Adipocyte (in vitro differentiated cells): ENCODE measurements around the gene C19orf85.

Experiments used
- DNase-seq: peaks from one replicate; pipeline ENCODE4 v3.0.0-alpha.2; 2015; ENCODE audit warnings: low read depth
- H3K27me3 ChIP-seq: replicated peaks from 2 replicates; pipeline ENCODE4 v1.7.0; 2013; ENCODE audit warnings: mild to moderate bottlenecking, low read length, moderate library complexity; ENCODE audit not compliant: control insufficient read depth, insufficient read depth
- H3K36me3 ChIP-seq: 2 replicates; pipeline ENCODE4 v1.7.0; 2013; ENCODE audit warnings: low read length, mild to moderate bottlenecking, moderate library complexity; ENCODE audit not compliant: control insufficient read depth, insufficient read depth, severe bottlenecking
- H3K4me1 ChIP-seq: 2 replicates; pipeline ENCODE4 v1.7.0; 2013; ENCODE audit warnings: mild to moderate bottlenecking, low read length, moderate library complexity; ENCODE audit not compliant: control insufficient read depth, insufficient read depth
- H3K4me3 ChIP-seq: 2 replicates; pipeline ENCODE4 v1.7.0; 2013; ENCODE audit warnings: mild to moderate bottlenecking, low read length, moderate library complexity
- H3K9ac ChIP-seq: 2 replicates; pipeline ENCODE4 v1.7.0; 2013; ENCODE audit warnings: mild to moderate bottlenecking, low read length, moderate library complexity
- H3K9me3 ChIP-seq: 2 replicates; pipeline ENCODE4 v1.7.0; 2013; ENCODE audit warnings: mild to moderate bottlenecking, low read length, moderate library complexity; ENCODE audit not compliant: control insufficient read depth

C19orf85 gene

DNA sequence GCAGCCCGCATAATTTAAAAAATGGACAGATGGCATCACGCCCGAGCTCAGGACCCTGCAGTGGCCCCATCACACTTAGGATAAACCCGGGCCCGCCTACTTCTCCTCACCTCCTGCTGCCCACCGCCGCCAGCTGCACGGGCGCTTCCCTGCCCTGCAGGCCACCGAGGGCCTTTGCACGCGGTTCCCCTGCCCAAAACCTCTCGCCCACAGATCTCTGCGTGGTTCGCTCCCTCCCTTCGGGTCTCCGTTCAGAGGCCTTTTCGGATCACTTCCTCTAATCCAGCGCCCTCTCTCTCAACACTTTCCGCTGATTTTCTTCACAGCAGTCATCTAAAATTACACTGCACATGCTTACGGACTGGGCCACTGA lies 23.2 kb downstream of the C19orf85 start:
- no peaks in the 10 kb centered on the region for H3K4me1 ChIP-seq
- H3K27me3 ChIP-seq: peaks cover 69% of the 10 kb centered on the region
- no peak for DNase-seq
- H3K9me3 ChIP-seq: no peaks in the 10 kb centered on the region
- no peak overlapping the region for H3K9ac ChIP-seq
- no peak overlapping the region for H3K4me3 ChIP-seq
- H3K36me3 ChIP-seq: no peaks in the 10 kb centered on the region

DNA sequence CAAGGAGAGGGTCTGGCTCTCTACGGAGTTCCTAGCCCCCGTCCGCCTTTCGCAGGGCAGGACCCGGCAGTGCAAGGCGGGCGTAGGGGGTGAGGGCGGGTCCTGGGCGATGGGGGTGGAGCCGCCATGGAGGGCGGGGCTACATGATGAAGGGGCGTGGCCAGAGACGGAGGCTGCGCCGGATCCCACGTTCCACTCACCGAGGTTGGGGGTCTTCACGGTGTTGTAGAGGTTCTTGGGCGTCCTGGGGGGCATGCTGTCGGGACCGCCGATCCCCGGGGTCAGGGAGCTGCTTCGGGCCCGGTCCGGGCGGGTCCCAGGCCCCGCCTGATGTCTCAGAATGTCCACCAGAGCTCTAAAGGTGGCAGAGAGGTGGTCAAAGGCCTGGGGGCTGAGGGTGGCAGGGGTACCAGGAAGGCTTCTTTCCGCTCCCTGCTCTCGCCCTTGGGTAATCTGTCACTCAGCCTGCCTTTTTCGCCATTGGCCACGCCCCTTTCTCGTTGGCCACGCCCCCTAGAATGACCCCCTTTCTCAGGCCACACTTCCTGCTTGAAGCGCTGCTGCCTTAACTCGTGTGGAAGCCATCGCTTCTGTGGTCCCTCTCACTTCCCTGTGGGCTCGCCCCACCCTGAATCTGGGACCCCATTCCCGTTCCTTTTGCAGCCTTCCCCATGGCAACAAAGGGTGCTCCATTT lies 24.0 kb downstream of the C19orf85 start:
- peaks cover 66% of the 10 kb centered on the region for H3K27me3 ChIP-seq
- no peak overlapping the region for H3K9ac ChIP-seq
- no peaks in the 10 kb centered on the region for H3K4me1 ChIP-seq
- no peak for DNase-seq
- no peak overlapping the region for H3K4me3 ChIP-seq
- H3K36me3 ChIP-seq: no peaks in the 10 kb centered on the region
- H3K9me3 ChIP-seq: no peaks in the 10 kb centered on the region

DNA sequence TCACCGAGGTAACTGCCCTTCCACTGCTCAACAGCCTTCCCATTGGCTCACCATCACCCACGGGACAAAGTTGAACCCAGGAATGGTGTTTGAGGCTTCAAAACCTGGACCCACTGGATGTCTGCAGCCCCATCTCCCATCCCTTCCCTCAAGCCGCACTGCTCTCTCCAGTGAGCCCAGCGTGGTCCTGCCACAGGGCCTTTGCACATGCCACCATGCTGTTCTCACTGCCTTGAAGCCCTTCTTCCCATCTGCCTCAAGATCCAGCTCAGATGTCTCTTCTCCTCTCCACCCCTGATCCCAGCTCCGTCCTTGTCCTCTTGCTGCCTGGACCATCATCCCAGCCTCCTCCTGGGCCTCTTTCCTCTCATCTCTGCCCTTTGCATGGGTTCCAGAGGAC lies 25.5 kb downstream of the C19orf85 start:
- Histone ChIP-seq H3K4me3 (no peak overlapping the region), H3K27me3 (peaks cover 63% of the 10 kb centered on the region), H3K4me1 (no peaks in the 10 kb centered on the region), H3K36me3 (no peaks in the 10 kb centered on the region), H3K9me3 (no peaks in the 10 kb centered on the region), H3K9ac (no peak overlapping the region)
- DNase-seq: no peak

DNA sequence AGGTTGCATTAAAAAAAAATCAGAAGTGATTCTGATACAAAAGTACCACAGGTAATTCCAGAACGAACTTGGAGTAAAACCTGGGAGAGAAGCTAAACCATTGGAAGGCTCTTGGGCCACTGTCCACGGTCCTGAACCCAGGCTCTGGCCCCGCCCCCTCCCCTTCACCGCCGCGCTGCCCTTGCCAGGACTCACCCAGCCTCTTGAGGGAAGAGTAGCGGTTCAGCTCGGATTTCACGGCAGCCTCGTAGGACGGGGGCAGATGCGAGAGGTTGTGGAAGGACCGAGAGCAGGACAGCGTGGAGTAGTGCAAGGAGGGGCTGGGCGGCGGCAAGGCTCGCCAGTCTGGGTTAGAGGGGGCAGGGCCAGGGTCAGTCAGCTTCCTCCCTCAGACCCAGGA lies 27.1 kb downstream of the C19orf85 start:
- Histone ChIP-seq H3K36me3 (no peaks in the 10 kb centered on the region), H3K4me1 (no peaks in the 10 kb centered on the region), H3K9me3 (no peaks in the 10 kb centered on the region), H3K9ac (no peak overlapping the region), H3K4me3 (no peak overlapping the region), H3K27me3 (peaks cover 65% of the 10 kb centered on the region)
- DNase-seq: peak; percentile 75

DNA sequence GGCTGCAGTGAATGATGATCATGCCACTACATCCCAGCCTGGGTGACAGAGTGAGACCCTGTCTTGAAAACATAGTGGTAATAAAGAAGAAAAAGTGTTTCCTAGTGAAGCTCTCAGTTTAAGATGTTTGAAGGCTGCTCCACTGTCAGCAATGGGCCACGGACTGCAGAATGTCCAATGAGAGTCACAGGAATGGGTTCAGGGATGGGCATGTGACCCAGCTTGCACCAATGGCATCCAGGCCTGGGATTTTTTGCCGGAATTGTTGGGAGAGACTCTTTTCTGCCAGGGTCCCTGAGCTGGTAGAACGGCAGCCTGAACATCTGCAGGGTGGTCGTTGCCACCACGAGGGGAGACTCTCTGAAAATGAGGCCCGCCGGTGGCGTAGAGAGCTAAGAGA lies 27.7 kb downstream of the C19orf85 start:
- DNase-seq: no peak
- Histone ChIP-seq H3K36me3 (no peaks in the 10 kb centered on the region), H3K4me1 (no peaks in the 10 kb centered on the region), H3K27me3 (peaks cover 69% of the 10 kb centered on the region), H3K9me3 (no peaks in the 10 kb centered on the region), H3K9ac (no peak overlapping the region), H3K4me3 (no peak overlapping the region)

DNA sequence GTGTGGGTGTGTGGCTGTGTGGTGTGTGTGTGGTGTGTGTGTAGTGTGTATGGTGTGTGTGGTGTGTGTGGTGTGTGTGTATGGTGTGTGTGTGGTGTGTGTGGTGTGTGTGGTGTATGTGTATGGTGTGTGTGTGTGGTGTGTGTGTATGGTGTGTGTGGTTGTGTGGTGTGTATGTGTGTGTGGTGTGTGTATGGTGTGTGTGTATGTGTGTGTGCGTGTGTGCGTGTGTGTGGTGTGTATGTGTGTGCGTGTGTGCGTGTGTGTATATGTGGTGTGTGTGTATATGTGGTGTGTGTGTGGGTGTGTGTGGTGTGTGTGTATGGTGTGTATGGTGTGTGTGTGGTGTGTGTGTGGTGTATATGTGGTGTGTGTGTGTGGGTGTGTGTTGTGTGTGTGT lies 29.5 kb downstream of the C19orf85 start:
- Histone ChIP-seq H3K27me3 (peaks cover 69% of the 10 kb centered on the region), H3K9me3 (no peaks in the 10 kb centered on the region), H3K9ac (no peak overlapping the region), H3K4me3 (no peak overlapping the region), H3K36me3 (no peaks in the 10 kb centered on the region), H3K4me1 (no peaks in the 10 kb centered on the region)
- DNase-seq: no peak

DNA sequence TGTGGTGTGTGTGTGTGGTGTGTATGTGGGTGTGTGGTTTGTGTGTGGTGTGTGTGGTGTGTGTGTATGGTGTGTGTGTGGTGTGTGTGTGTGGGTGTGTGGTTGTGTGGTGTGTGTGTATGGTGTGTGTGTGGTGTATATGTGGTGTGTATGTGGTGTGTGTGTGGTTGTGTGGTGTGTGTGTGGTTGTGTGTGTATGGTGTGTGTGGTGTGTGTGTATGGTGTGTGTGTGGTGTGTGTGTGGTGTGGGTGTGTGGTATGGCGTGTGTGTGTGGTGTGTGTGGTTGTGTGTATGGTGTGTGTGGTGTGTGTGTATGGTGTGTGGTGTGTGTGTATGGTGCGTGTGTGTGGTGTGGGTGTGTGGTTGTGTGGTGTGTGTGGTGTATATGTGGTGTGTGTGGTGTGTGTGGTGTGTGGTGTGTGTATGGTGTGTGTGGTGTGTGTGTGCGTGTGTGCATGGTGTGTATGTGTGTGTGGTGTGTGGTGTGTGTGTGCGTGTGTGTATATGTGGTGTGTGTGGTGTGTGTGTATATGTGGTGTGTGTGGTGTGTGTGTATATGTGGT lies 30.1 kb downstream of the C19orf85 start:
- Histone ChIP-seq H3K4me3 (no peak overlapping the region), H3K9ac (no peak overlapping the region), H3K4me1 (no peaks in the 10 kb centered on the region), H3K36me3 (no peaks in the 10 kb centered on the region), H3K27me3 (peaks cover 71% of the 10 kb centered on the region), H3K9me3 (no peaks in the 10 kb centered on the region)
- no peak for DNase-seq

DNA sequence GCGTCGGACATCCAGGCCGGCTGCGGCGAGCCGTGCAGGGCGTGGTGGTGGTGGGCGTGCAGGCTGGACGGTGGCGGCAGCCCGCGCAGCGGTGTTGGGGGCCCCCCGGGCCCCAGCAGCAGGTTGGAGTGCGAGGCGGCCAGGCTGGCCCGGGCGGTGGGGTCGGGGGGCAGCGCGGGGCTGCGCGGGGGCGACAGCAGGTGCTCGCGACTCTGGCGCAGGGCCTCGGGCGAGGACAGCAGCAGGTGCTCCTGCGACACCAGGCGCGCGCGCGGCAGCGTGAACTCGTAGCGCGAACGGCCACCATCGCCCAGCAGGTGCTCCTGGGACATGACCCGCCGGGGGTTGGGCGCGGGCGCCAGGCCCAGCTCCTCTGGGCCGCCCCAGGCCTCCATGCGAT lies 31.3 kb downstream of the C19orf85 start:
- no peak for DNase-seq
- Histone ChIP-seq H3K4me3 (no peak overlapping the region), H3K9me3 (no peaks in the 10 kb centered on the region), H3K27me3 (peaks cover 65% of the 10 kb centered on the region), H3K4me1 (no peaks in the 10 kb centered on the region), H3K9ac (no peak overlapping the region), H3K36me3 (no peaks in the 10 kb centered on the region)

DNA sequence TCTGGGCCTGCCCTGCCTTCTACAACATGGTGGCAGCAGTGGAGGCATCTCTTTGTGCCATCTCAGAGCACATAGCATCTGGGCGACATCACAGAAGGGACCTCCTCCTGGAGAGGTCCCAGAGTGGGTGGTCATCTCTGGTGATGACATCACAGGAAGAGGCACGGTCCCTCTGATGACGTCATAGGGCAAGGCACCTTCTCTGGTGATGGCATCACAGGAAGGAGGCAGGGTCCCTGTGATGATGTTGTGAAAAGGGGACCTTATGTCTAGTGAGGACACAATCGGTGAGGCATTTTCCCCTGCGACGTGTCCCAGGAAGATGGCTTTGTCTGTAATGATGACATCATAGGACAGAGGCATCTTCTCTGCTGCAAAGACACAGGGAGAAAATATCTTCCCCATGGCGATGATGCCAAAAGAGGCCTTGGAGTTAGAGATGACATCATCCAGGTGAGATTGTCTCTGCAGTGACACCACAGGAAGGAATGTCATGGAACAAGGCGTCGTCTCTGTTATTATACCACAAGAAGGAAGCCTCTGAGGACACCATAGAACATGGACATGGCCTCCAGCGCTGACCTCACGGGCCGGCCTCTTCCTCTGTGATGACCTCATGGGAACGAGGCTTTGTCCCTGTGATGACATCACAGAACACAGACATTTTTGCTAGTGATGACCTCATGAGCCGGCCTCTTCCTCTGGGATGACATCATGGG lies 32.2 kb downstream of the C19orf85 start:
- Histone ChIP-seq H3K4me3 (no peak overlapping the region), H3K9me3 (no peaks in the 10 kb centered on the region), H3K27me3 (peaks cover 62% of the 10 kb centered on the region), H3K36me3 (no peaks in the 10 kb centered on the region), H3K4me1 (no peaks in the 10 kb centered on the region), H3K9ac (no peak overlapping the region)
- DNase-seq: no peak

DNA sequence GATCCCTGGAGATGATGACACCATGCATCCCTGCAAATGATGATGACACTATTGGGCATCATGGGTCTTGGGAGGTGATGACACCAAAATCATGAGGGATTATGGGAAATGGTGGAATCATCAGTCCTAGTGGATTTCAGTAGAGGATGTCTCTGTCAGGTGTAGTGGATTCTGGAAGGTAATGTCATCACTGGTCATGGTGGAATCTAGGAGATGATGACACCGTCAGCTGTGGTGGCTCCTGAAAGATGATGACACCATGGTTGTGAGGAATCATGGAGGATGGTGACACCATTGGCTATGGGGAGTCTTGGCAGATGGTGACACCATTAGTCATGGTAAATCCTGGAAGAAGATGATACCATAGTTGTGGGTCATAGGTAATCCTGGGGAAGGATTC lies 33.4 kb downstream of the C19orf85 start:
- Histone ChIP-seq H3K36me3 (no peaks in the 10 kb centered on the region), H3K9me3 (no peaks in the 10 kb centered on the region), H3K9ac (no peak overlapping the region), H3K27me3 (peaks cover 58% of the 10 kb centered on the region), H3K4me1 (no peaks in the 10 kb centered on the region), H3K4me3 (no peak overlapping the region)
- DNase-seq: no peak

DNA sequence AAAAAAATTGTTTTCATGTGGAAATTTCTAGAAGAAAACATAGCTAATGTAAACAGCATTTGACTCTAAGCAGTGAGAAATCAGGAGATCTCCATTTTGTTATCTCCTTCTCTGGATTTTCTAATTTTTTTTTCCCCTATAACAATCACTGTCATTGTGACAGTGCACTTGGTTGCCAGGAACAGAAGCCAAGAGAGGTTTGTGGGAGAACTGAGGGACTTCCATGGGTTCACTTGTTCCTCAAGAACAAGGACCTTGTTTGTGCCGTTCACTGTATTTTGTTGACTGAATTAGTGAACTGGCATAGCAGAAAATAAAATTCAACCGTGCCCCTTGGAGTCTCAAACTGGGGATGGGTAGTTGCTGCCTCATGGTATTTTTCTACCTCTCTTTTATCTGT lies 38.5 kb downstream of the C19orf85 start:
- Histone ChIP-seq H3K27me3 (peaks cover 38% of the 10 kb centered on the region), H3K9ac (no peak overlapping the region), H3K4me3 (no peak overlapping the region), H3K36me3 (no peaks in the 10 kb centered on the region), H3K4me1 (no peaks in the 10 kb centered on the region), H3K9me3 (no peaks in the 10 kb centered on the region)
- DNase-seq: no peak
